Activated T-cell treated with anti-CD3 and anti-CD28 coated beads for 4 hours (primary cell): ENCODE data around the gene SMARCAL1.
A peak's percentile ranks its signal among the peaks of the same experiment; 100 is the strongest.

Source experiments
- DNase-seq: peaks from one replicate; pipeline ENCODE4 v3.0.0-alpha.2; 2020

SMARCAL1 gene

GRCh38 chr2:216392945-216393840 is 19.1 kb upstream of the SMARCAL1 start:
- DNase-seq = no peak

- DNase-seq = no peak
These were observed 17.4 kb upstream of the SMARCAL1 start for GRCh38 chr2:216394881-216395280.

- DNase-seq = no peak
These were observed 12.7 kb upstream of the SMARCAL1 start for GRCh38 chr2:216399621-216400020.

- no peak for DNase-seq
These were observed 9.5 kb upstream of the SMARCAL1 start for GRCh38 chr2:216402751-216403150.

- DNase-seq = peak; percentile 26
These were observed 8.2 kb upstream of the SMARCAL1 start for GRCh38 chr2:216404010-216404618.

- DNase-seq = no peak
These were observed 6.7 kb upstream of the SMARCAL1 start for GRCh38 chr2:216405588-216405987.

GRCh38 chr2:216406826-216407225 is 5.5 kb upstream of the SMARCAL1 start:
- DNase-seq = no peak

- no peak for DNase-seq
These were observed 3.6 kb upstream of the SMARCAL1 start for GRCh38 chr2:216408426-216409290.

- no peak for DNase-seq
These were observed 1.7 kb upstream of the SMARCAL1 start for GRCh38 chr2:216410550-216410949.

GRCh38 chr2:216413882-216414281 is 1.6 kb downstream of the SMARCAL1 start:
- no peak for DNase-seq

- DNase-seq = no peak
These were observed 2.6 kb downstream of the SMARCAL1 start for GRCh38 chr2:216414772-216415319.

GRCh38 chr2:216415541-216415940 is 3.3 kb downstream of the SMARCAL1 start:
- DNase-seq = no peak

- no peak for DNase-seq
These were observed 4.5 kb downstream of the SMARCAL1 start for GRCh38 chr2:216416571-216417307.

GRCh38 chr2:216418981-216419380 is 6.7 kb downstream of the SMARCAL1 start:
- DNase-seq = no peak

GRCh38 chr2:216420367-216421101 is 8.2 kb downstream of the SMARCAL1 start:
- DNase-seq = no peak

GRCh38 chr2:216423071-216423470 is 10.8 kb downstream of the SMARCAL1 start:
- no peak for DNase-seq

GRCh38 chr2:216424274-216424673 is 12.0 kb downstream of the SMARCAL1 start:
- no peak for DNase-seq

GRCh38 chr2:216425008-216425787 is 12.9 kb downstream of the SMARCAL1 start:
- DNase-seq = no peak

- no peak for DNase-seq
These were observed 14.0 kb downstream of the SMARCAL1 start for GRCh38 chr2:216426166-216426777.

GRCh38 chr2:216426938-216427337 is 14.7 kb downstream of the SMARCAL1 start:
- no peak for DNase-seq
